Measurements from ENCODE around the gene KCTD10.

KCTD10 gene

GRCh38 chr12:109458771-109459208 lies 18.3 kb downstream of the KCTD10 start:
- no peak overlapping the region for H3K4me2 ChIP-seq (ENCODE audit: insufficient read depth, low read length)
- no peak for TF ChIP-seq EZH2 (IDR thresholded peaks at IDR 0.05; ENCODE audit: borderline replicate concordance, low read depth, low read length, severe bottlenecking)
- no peak for TF ChIP-seq CTCF (IDR thresholded peaks at IDR 0.05; ENCODE audit: borderline replicate concordance, extremely low read depth, low read length, poor library complexity, severe bottlenecking)
- H2AFZ ChIP-seq (ENCODE audit: low read depth, low read length): no peak overlapping the region
- no peaks in the 10 kb centered on the region for H3K9me3 ChIP-seq (ENCODE audit: insufficient read depth, low read length, severe bottlenecking)
- no peak overlapping the region for H3K27ac ChIP-seq (ENCODE audit: low read length)
- no peak for ATAC-seq (ENCODE audit: insufficient read depth, low read depth)
- no peak for DNase-seq
- H3K9ac ChIP-seq (ENCODE audit: low read depth, low read length): no peak overlapping the region
- H3K4me1 ChIP-seq (ENCODE audit: insufficient read depth, low read length): no peaks in the 10 kb centered on the region
- H3K27me3 ChIP-seq (ENCODE audit: insufficient read depth, low read length, poor library complexity): no peaks in the 10 kb centered on the region
- peaks cover 33% of the 10 kb centered on the region for H3K79me2 ChIP-seq (ENCODE audit: insufficient read depth, low read length)
- H3K36me3 ChIP-seq (ENCODE audit: insufficient read depth, low read length): peaks cover 65% of the 10 kb centered on the region
- no peak overlapping the region for H3K4me3 ChIP-seq (ENCODE audit: low read depth in 1 of 2, low read length in 2 of 2)
- H4K20me1 ChIP-seq (ENCODE audit: insufficient read depth, low read length): peaks cover 43% of the 10 kb centered on the region

- DNase-seq (no peak), ATAC-seq (ENCODE audit: insufficient read depth, low read depth) (no peak)
- Histone ChIP-seq H3K4me2 (ENCODE audit: insufficient read depth, low read length) (no peak overlapping the region), H3K79me2 (ENCODE audit: insufficient read depth, low read length) (peaks cover 26% of the 10 kb centered on the region), H3K9ac (ENCODE audit: low read depth, low read length) (no peak overlapping the region), H4K20me1 (ENCODE audit: insufficient read depth, low read length) (peaks cover 38% of the 10 kb centered on the region; the same call in 1 of the 2 replicates), H3K4me1 (ENCODE audit: insufficient read depth, low read length) (no peaks in the 10 kb centered on the region), H2AFZ (ENCODE audit: low read depth, low read length) (no peak overlapping the region), H3K36me3 (ENCODE audit: insufficient read depth, low read length) (peaks cover 66% of the 10 kb centered on the region), H3K27me3 (ENCODE audit: insufficient read depth, low read length, poor library complexity) (no peaks in the 10 kb centered on the region), H3K9me3 (ENCODE audit: insufficient read depth, low read length, severe bottlenecking) (no peaks in the 10 kb centered on the region), H3K4me3 (ENCODE audit: low read depth in 1 of 2, low read length in 2 of 2) (no peak overlapping the region), H3K27ac (ENCODE audit: low read length) (no peak overlapping the region)
- TF ChIP-seq CTCF (IDR thresholded peaks at IDR 0.05; ENCODE audit: borderline replicate concordance, extremely low read depth, low read length, poor library complexity, severe bottlenecking) (no peak), EZH2 (IDR thresholded peaks at IDR 0.05; ENCODE audit: borderline replicate concordance, low read depth, low read length, severe bottlenecking) (no peak)
Observed at GRCh38 chr12:109458086-109458485, 19.0 kb downstream of the KCTD10 start.

DNA sequence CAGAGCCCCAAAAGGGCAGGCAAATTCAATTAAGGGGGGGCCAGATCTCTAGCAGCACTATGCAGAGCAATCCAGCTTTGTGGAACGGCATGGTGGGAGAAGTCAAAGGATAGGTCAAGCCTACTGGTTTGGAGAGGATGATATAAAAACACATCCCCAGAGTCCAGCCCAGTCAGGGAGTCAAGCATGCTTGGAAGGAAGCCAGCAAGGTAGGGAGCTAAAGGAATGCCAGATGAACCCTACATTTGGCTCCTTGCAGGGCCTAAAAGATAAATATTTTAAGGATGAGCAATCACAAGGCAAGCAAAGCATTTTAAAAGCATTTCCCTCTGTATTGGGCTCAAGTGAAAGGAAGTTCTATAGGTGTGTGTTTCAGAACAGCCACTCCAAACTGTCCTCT lies 21.4 kb downstream of the KCTD10 start:
- H3K4me3 ChIP-seq (ENCODE audit: low read depth in 1 of 2, low read length in 2 of 2): no peak overlapping the region
- ATAC-seq (ENCODE audit: insufficient read depth, low read depth) (no peak), DNase-seq (no peak)
- H3K4me1 ChIP-seq (ENCODE audit: insufficient read depth, low read length): no peaks in the 10 kb centered on the region
- H2AFZ ChIP-seq (ENCODE audit: low read depth, low read length): no peak overlapping the region
- peaks cover 22% of the 10 kb centered on the region; the same call in 1 of the 2 replicates for H4K20me1 ChIP-seq (ENCODE audit: insufficient read depth, low read length)
- peaks cover 88% of the 10 kb centered on the region for H3K36me3 ChIP-seq (ENCODE audit: insufficient read depth, low read length)
- TF ChIP-seq CTCF (IDR thresholded peaks at IDR 0.05; ENCODE audit: borderline replicate concordance, extremely low read depth, low read length, poor library complexity, severe bottlenecking) (no peak), EZH2 (IDR thresholded peaks at IDR 0.05; ENCODE audit: borderline replicate concordance, low read depth, low read length, severe bottlenecking) (no peak)
- H3K9ac ChIP-seq (ENCODE audit: low read depth, low read length): no peak overlapping the region
- H3K9me3 ChIP-seq (ENCODE audit: insufficient read depth, low read length, severe bottlenecking): no peaks in the 10 kb centered on the region
- no peak overlapping the region for H3K4me2 ChIP-seq (ENCODE audit: insufficient read depth, low read length)
- no peak overlapping the region for H3K27ac ChIP-seq (ENCODE audit: low read length)
- no peaks in the 10 kb centered on the region for H3K27me3 ChIP-seq (ENCODE audit: insufficient read depth, low read length, poor library complexity)
- H3K79me2 ChIP-seq (ENCODE audit: insufficient read depth, low read length): peaks cover 3% of the 10 kb centered on the region; the same call in 1 of the 2 replicates

GRCh38 chr12:109452489-109452888 lies 24.6 kb downstream of the KCTD10 start:
- H3K27ac ChIP-seq (ENCODE audit: low read length): no peak overlapping the region
- H3K4me3 ChIP-seq (ENCODE audit: low read depth in 1 of 2, low read length in 2 of 2): no peak overlapping the region

More at GRCh38 chr12:109452489-109452888, 24.6 kb downstream of the KCTD10 start:
- H3K9me3 ChIP-seq (ENCODE audit: insufficient read depth, low read length, severe bottlenecking): no peaks in the 10 kb centered on the region
- H3K9ac ChIP-seq (ENCODE audit: low read depth, low read length): no peak overlapping the region
- ATAC-seq (ENCODE audit: insufficient read depth, low read depth) (no peak), DNase-seq (no peak)
- no peaks in the 10 kb centered on the region for H3K4me1 ChIP-seq (ENCODE audit: insufficient read depth, low read length)
- no peaks in the 10 kb centered on the region for H3K79me2 ChIP-seq (ENCODE audit: insufficient read depth, low read length)
- peaks cover 90% of the 10 kb centered on the region for H3K36me3 ChIP-seq (ENCODE audit: insufficient read depth, low read length)
- no peaks in the 10 kb centered on the region for H3K27me3 ChIP-seq (ENCODE audit: insufficient read depth, low read length, poor library complexity)
- H3K4me2 ChIP-seq (ENCODE audit: insufficient read depth, low read length): no peak overlapping the region
- no peak for TF ChIP-seq CTCF (IDR thresholded peaks at IDR 0.05; ENCODE audit: borderline replicate concordance, extremely low read depth, low read length, poor library complexity, severe bottlenecking)
- no peak for TF ChIP-seq EZH2 (IDR thresholded peaks at IDR 0.05; ENCODE audit: borderline replicate concordance, low read depth, low read length, severe bottlenecking)
- no peak overlapping the region for H2AFZ ChIP-seq (ENCODE audit: low read depth, low read length)
- H4K20me1 ChIP-seq (ENCODE audit: insufficient read depth, low read length): peaks cover 9% of the 10 kb centered on the region; the same call in 1 of the 2 replicates

Data from DND-41 (cell line).